IMR-90 (cell line): ENCODE data around the gene TLCD4.

Experiments used
- BHLHE40 ChIP-seq: fragments of 150-350 bp; IDR thresholded peaks from 2 replicates; pipeline ENCODE4 v1.6.1; 2016; ENCODE audit warnings: mild to moderate bottlenecking, low read depth, low read length
- CEBPB ChIP-seq: IDR thresholded peaks from 2 replicates; pipeline ENCODE4 v1.6.1; 2012; ENCODE audit warnings: low read depth, low read length, improper control_type of control experiment
- FOS ChIP-seq: fragments of 150-350 bp; IDR thresholded peaks from 2 replicates; pipeline ENCODE4 v1.6.1; 2016; ENCODE audit warnings: low read depth, low read length
- MAFK ChIP-seq: IDR thresholded peaks from 2 replicates; pipeline ENCODE4 v1.6.1; 2012; ENCODE audit warnings: low read depth, low read length, improper control_type of control experiment
- MAZ ChIP-seq: IDR thresholded peaks from 2 replicates; pipeline ENCODE4 v1.6.1; 2012; ENCODE audit warnings: low read depth, mild to moderate bottlenecking, low read length, improper control_type of control experiment, moderate library complexity, borderline replicate concordance
- MXI1 ChIP-seq: IDR thresholded peaks from 2 replicates; pipeline ENCODE4 v1.6.1; 2012; ENCODE audit warnings: low read depth, mild to moderate bottlenecking, low read length, moderate library complexity, borderline replicate concordance
- POLR2A ChIP-seq: IDR thresholded peaks from 2 replicates; pipeline ENCODE4 v1.6.1; 2012; ENCODE audit warnings: mild to moderate bottlenecking, low read depth, low read length
- RAD21 ChIP-seq: IDR thresholded peaks from 2 replicates; pipeline ENCODE4 v1.6.1; 2012; ENCODE audit warnings: low read length, improper control_type of control experiment
- RCOR1 ChIP-seq: IDR thresholded peaks from 2 replicates; pipeline ENCODE4 v1.6.1; 2012; ENCODE audit warnings: mild to moderate bottlenecking, low read length, improper control_type of control experiment; ENCODE audit not compliant: insufficient replicate concordance
- SMC3 ChIP-seq: fragments of 150-350 bp; IDR thresholded peaks from 2 replicates; pipeline ENCODE4 v1.6.1; 2016; ENCODE audit warnings: low read depth, mild to moderate bottlenecking, antibody characterized with exemption, low read length, moderate library complexity
- TF ChIP-seq, protein P1 (sequence below): conservative IDR thresholded peaks from 2 replicates; pipeline ENCODE4 v1.5.1; 2012; ENCODE audit warnings: mild to moderate bottlenecking, low read depth, low read length, improper control_type of control experiment
- TF ChIP-seq, protein P2 (sequence below): fragments of 150-350 bp; IDR thresholded peaks from 2 replicates; pipeline ENCODE4 v1.6.1; 2016; ENCODE audit warnings: low read depth, mild to moderate bottlenecking, low read length, moderate library complexity, borderline replicate concordance

DNA sequence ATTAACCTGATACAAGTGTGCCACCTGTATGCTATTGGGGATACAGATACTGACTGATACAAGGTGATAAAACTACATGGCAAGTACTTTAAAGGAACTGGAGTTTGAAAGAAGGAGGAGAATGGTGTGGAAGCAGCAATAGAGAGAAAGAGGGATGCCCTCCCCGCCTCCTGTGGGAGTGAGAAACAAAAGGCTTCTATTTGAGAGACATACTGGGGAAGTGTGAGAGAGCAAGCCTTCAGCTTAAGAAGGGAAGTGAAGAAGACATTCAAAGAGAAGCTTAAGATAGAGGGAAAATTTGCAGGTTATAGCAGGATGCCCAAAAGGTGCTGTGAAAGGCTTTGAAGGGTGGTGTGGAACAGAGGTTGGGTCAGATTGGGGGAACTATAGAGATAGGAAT, 36.7 kb upstream of the TLCD4 start:
- TF ChIP-seq, protein P1, sequence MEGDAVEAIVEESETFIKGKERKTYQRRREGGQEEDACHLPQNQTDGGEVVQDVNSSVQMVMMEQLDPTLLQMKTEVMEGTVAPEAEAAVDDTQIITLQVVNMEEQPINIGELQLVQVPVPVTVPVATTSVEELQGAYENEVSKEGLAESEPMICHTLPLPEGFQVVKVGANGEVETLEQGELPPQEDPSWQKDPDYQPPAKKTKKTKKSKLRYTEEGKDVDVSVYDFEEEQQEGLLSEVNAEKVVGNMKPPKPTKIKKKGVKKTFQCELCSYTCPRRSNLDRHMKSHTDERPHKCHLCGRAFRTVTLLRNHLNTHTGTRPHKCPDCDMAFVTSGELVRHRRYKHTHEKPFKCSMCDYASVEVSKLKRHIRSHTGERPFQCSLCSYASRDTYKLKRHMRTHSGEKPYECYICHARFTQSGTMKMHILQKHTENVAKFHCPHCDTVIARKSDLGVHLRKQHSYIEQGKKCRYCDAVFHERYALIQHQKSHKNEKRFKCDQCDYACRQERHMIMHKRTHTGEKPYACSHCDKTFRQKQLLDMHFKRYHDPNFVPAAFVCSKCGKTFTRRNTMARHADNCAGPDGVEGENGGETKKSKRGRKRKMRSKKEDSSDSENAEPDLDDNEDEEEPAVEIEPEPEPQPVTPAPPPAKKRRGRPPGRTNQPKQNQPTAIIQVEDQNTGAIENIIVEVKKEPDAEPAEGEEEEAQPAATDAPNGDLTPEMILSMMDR: no peak
- TF ChIP-seq POLR2A: no peak
- TF ChIP-seq RAD21: no peak
- no peak for TF ChIP-seq MAFK
- TF ChIP-seq, protein P2, sequence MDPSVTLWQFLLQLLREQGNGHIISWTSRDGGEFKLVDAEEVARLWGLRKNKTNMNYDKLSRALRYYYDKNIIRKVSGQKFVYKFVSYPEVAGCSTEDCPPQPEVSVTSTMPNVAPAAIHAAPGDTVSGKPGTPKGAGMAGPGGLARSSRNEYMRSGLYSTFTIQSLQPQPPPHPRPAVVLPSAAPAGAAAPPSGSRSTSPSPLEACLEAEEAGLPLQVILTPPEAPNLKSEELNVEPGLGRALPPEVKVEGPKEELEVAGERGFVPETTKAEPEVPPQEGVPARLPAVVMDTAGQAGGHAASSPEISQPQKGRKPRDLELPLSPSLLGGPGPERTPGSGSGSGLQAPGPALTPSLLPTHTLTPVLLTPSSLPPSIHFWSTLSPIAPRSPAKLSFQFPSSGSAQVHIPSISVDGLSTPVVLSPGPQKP: no peak
- no peak for TF ChIP-seq MXI1
- no peak for TF ChIP-seq MAZ
- TF ChIP-seq SMC3: no peak
- no peak for TF ChIP-seq CEBPB
- TF ChIP-seq FOS: no peak
- no peak for TF ChIP-seq BHLHE40
- TF ChIP-seq RCOR1: no peak
